HepG2 (cell line): Measurements from ENCODE around the gene TMX2. TPM values are rescaled to one million over a fixed set of nuclear protein-coding genes. Genes with fewer than 3 reads are reported as not detected.

Experiments
- ARHGAP35 ChIP-seq: sonication (generic); formaldehyde crosslinking; IDR thresholded peaks from 2 replicates; pipeline ENCODE4 v1.9.0; 2022; ENCODE audit warnings: mild to moderate bottlenecking, inconsistent platforms, moderate library complexity, missing genetic modification reagents, borderline replicate concordance
- ARID5B ChIP-seq: IDR thresholded peaks from 2 replicates; pipeline ENCODE4 v1.4.0; 2020; ENCODE audit warnings: mild to moderate bottlenecking, missing genetic modification reagents
- CEBPG ChIP-seq: IDR thresholded peaks from 2 replicates; pipeline ENCODE4 v1.6.1; 2016
- DRAP1 ChIP-seq: IDR thresholded peaks from 2 replicates; pipeline ENCODE4 v1.6.1; 2016; ENCODE audit warnings: missing genetic modification reagents, missing compliant biosample characterization
- FOXA1 ChIP-seq, 2 experiments: fragments of 450-650 bp in 1 of 2; sonication (generic) in 1 of 2; formaldehyde crosslinking in 1 of 2; IDR thresholded peaks; 2 replicates each; pipeline versions ENCODE4 v1.4.0 to v1.6.1; 2016 to 2020; ENCODE audit warnings: missing genetic modification reagents in 1 of 2
- GLMP ChIP-seq: sonication (generic); formaldehyde crosslinking; IDR thresholded peaks from 2 replicates; pipeline ENCODE4 v1.9.0; 2021; ENCODE audit warnings: missing genetic modification reagents, mild to moderate bottlenecking, borderline replicate concordance
- HDAC1 ChIP-seq: sonication (generic); formaldehyde crosslinking; IDR thresholded peaks from 2 replicates; pipeline ENCODE4 v1.5.1; 2020; ENCODE audit warnings: mild to moderate bottlenecking, missing genetic modification reagents
- HDAC2 ChIP-seq: sonication (generic); formaldehyde crosslinking; IDR thresholded peaks from 2 replicates; pipeline ENCODE4 v1.4.0; 2020; ENCODE audit warnings: missing genetic modification reagents
- PHF8 ChIP-seq: sonication (generic); formaldehyde crosslinking; IDR thresholded peaks from 2 replicates; pipeline ENCODE4 v1.5.0; 2020; ENCODE audit warnings: missing genetic modification reagents
- RORA ChIP-seq: sonication (generic); formaldehyde crosslinking; IDR thresholded peaks from 2 replicates; pipeline ENCODE4 v1.5.0; 2020; ENCODE audit warnings: mild to moderate bottlenecking, missing genetic modification reagents, moderate library complexity
- TFAP4 ChIP-seq: sonication (generic); IDR thresholded peaks from 2 replicates; pipeline ENCODE4 v1.6.1; 2016; ENCODE audit warnings: low read depth, borderline replicate concordance
- TFDP1 ChIP-seq: IDR thresholded peaks from 2 replicates; pipeline ENCODE4 v1.6.1; 2016; ENCODE audit warnings: missing compliant biosample characterization, missing genetic modification reagents, borderline replicate concordance
- THAP11 ChIP-seq: IDR thresholded peaks from 2 replicates; pipeline ENCODE4 v1.6.1; 2016; ENCODE audit warnings: missing biosample characterization, missing genetic modification reagents
- ZHX1 ChIP-seq: sonication (generic); formaldehyde crosslinking; IDR thresholded peaks from 2 replicates; pipeline ENCODE4 v1.8.1; 2022; ENCODE audit warnings: low read depth, mild to moderate bottlenecking, missing genetic modification reagents
- ZNF20 ChIP-seq: sonication (generic); formaldehyde crosslinking; IDR thresholded peaks from 2 replicates; pipeline ENCODE4 v1.4.0; 2020; ENCODE audit warnings: mild to moderate bottlenecking, moderate library complexity, missing genetic modification reagents
- ZNF432 ChIP-seq: sonication (generic); formaldehyde crosslinking; IDR thresholded peaks from 2 replicates; pipeline ENCODE4 v1.5.0; 2020; ENCODE audit warnings: missing genetic modification reagents, mild to moderate bottlenecking, borderline replicate concordance
- ZNF552 ChIP-seq: sonication (generic); formaldehyde crosslinking; IDR thresholded peaks from 2 replicates; pipeline ENCODE4 v1.9.0; 2022; ENCODE audit warnings: missing genetic modification reagents, mild to moderate bottlenecking, borderline replicate concordance
- ZNF589 ChIP-seq: sonication (generic); formaldehyde crosslinking; conservative IDR thresholded peaks from 2 replicates; pipeline ENCODE4 v1.8.0; 2022; ENCODE audit warnings: mild to moderate bottlenecking, moderate library complexity, missing genetic modification reagents
- ZNF709 ChIP-seq: sonication (generic); formaldehyde crosslinking; IDR thresholded peaks from 2 replicates; pipeline ENCODE4 v1.5.0; 2020; ENCODE audit warnings: mild to moderate bottlenecking, missing genetic modification reagents
- ZNF777 ChIP-seq: sonication (generic); formaldehyde crosslinking; IDR thresholded peaks from 2 replicates; pipeline ENCODE4 v1.4.0; 2020; ENCODE audit warnings: missing genetic modification reagents
- polyA plus RNA-seq, 8 experiments: library from polyadenylated mRNA; depleted of rRNA in 3 of 8; stranded (reverse) in 7 of 8; unstranded in 1 of 8; fragments of >200 nt; fragmentation: Illumina TruSeq in 4 of 8; extraction: Trizol in 4 of 8; gene quantifications; 2 replicates each; pipeline versions ENCODE4 v1.2.1 to v1.2.3, GENCODE V29; 2011 to 2016; ENCODE audit warnings: low read depth in 4 of 8, missing spikeins in 1 of 8, mixed read lengths in 1 of 8; ENCODE audit not compliant: insufficient read depth in 1 of 8
- total RNA-seq, 5 experiments: library from RNA; depleted of rRNA; stranded (reverse); fragments of >200 nt; fragmentation: Illumina TruSeq; extraction: Trizol; gene quantifications; 2 replicates each; pipeline ENCODE4 v1.2.3, GENCODE V29; 2016; ENCODE audit warnings: low read depth in 1 of 5

TMX2 gene
- total and polyA plus RNA-seq, 2 of the 13 experiments (the other 11 are each of a cell fraction or from before 2014, with no cell fraction given), result 84.5 to 129 TPM

- TF ChIP-seq RORA (CRISPR knock-in tag) (no peak), HDAC2 (peak; percentile 42; the same call in 1 of the 2 replicates), ARID5B (CRISPR knock-in tag) (peak; percentile 52; the same call in 1 of the 2 replicates), CEBPG (0 out of 2 replicates have a peak, but pooled peaks have one; percentile 13), FOXA1 (IDR thresholded peaks at IDR 0.05) (no peak), FOXA1 (CRISPR knock-in tag; IDR thresholded peaks at IDR 0.05) (no peak), GLMP (CRISPR knock-in tag) (no peak), PHF8 (CRISPR knock-in tag) (no peak), DRAP1 (CRISPR knock-in tag) (0 out of 2 replicates have a peak, but pooled peaks have one; percentile 32), TFDP1 (CRISPR knock-in tag) (peak; percentile 22; the same call in 1 of the 2 replicates), ZNF589 (CRISPR knock-in tag) (no peak), ZNF552 (CRISPR knock-in tag) (no peak), HDAC1 (CRISPR knock-in tag) (no peak), ZNF777 (CRISPR knock-in tag) (0 out of 2 replicates have a peak, but pooled peaks have one; percentile 7), ARHGAP35 (no peak), TFAP4 (peak; percentile 74), THAP11 (0 out of 2 replicates have a peak, but pooled peaks have one; percentile 11), ZHX1 (CRISPR knock-in tag) (no peak), ZNF709 (CRISPR knock-in tag) (no peak), ZNF20 (CRISPR knock-in tag) (no peak), ZNF432 (CRISPR knock-in tag) (no peak)
These were observed 66.9 kb downstream of the TMX2 start (continued) for GRCh38 chr11:57779276-57779675.
